ENCODE data around the gene CDH5.

CDH5 gene

GRCh38 chr16:66416939-66417700 lies 50.6 kb downstream of the CDH5 start:
- DNase-seq (ENCODE audit: low read depth in 1 of 2, low spot score in 1 of 2): no peak

GRCh38 chr16:66418165-66418962 lies 51.9 kb downstream of the CDH5 start:
- DNase-seq (ENCODE audit: low read depth in 1 of 2, low spot score in 1 of 2): no peak

- DNase-seq (ENCODE audit: low read depth in 1 of 2, low spot score in 1 of 2): no peak
Observed at GRCh38 chr16:66419527-66419926, 53.0 kb downstream of the CDH5 start.

GRCh38 chr16:66420396-66420795 lies 53.9 kb downstream of the CDH5 start:
- DNase-seq (ENCODE audit: low read depth in 1 of 2, low spot score in 1 of 2): no peak

- no peak for DNase-seq (ENCODE audit: low read depth in 1 of 2, low spot score in 1 of 2)
Observed at GRCh38 chr16:66421891-66422290, 55.4 kb downstream of the CDH5 start.

- DNase-seq (ENCODE audit: low read depth in 1 of 2, low spot score in 1 of 2): no peak
Observed at GRCh38 chr16:66422366-66422765, 55.9 kb downstream of the CDH5 start.

GRCh38 chr16:66423177-66423576 lies 56.7 kb downstream of the CDH5 start:
- no peak for DNase-seq (ENCODE audit: low read depth in 1 of 2, low spot score in 1 of 2)

- DNase-seq (ENCODE audit: low read depth in 1 of 2, low spot score in 1 of 2): no peak
Observed at GRCh38 chr16:66425651-66426050, 59.2 kb downstream of the CDH5 start.

GRCh38 chr16:66426112-66427035 lies 59.9 kb downstream of the CDH5 start:
- no peak for DNase-seq (ENCODE audit: low read depth in 1 of 2, low spot score in 1 of 2)

GRCh38 chr16:66427036-66427860 lies 60.8 kb downstream of the CDH5 start, which contains the start of gene BEAN1:
TSS of gene BEAN1 (plus strand) at chr16:66427295. CDS start at chr16:66437677, 10,382 bp downstream.
- no peak for DNase-seq (ENCODE audit: low read depth in 1 of 2, low spot score in 1 of 2)

- no peak for DNase-seq (ENCODE audit: low read depth in 1 of 2, low spot score in 1 of 2)
Observed at GRCh38 chr16:66427871-66428681, 61.6 kb downstream of the CDH5 start.

- DNase-seq (ENCODE audit: low read depth in 1 of 2, low spot score in 1 of 2): no peak
Observed at GRCh38 chr16:66428682-66429251, 62.3 kb downstream of the CDH5 start.

GRCh38 chr16:66429290-66429962 lies 62.9 kb downstream of the CDH5 start:
- DNase-seq (ENCODE audit: low read depth in 1 of 2, low spot score in 1 of 2): no peak

GRCh38 chr16:66430214-66430613 lies 63.7 kb downstream of the CDH5 start:
- DNase-seq (ENCODE audit: low read depth in 1 of 2, low spot score in 1 of 2): no peak

GRCh38 chr16:66431760-66432159 lies 65.3 kb downstream of the CDH5 start:
- DNase-seq (ENCODE audit: low read depth in 1 of 2, low spot score in 1 of 2): no peak

GRCh38 chr16:66432429-66432828 lies 65.9 kb downstream of the CDH5 start:
- DNase-seq (ENCODE audit: low read depth in 1 of 2, low spot score in 1 of 2): no peak

- DNase-seq (ENCODE audit: low read depth in 1 of 2, low spot score in 1 of 2): no peak
Observed at GRCh38 chr16:66434619-66435430, 68.3 kb downstream of the CDH5 start.

- no peak for DNase-seq (ENCODE audit: low read depth in 1 of 2, low spot score in 1 of 2)
Observed at GRCh38 chr16:66435896-66436295, 69.4 kb downstream of the CDH5 start.

Measured in activated CD4-positive, alpha-beta T cell treated with anti-CD3 and anti-CD28 coated beads, Interleukin-2, amount 50 U/mL, for 24 hours (primary cell).